HCT116 (cell line): ENCODE data around the gene CLEC5A.

Source experiments
- CTCF ChIP-seq, 3 experiments: fragments of 200-600 bp in 1 of 3; sonication (generic) in 1 of 3; IDR thresholded peaks in 2 of 3; conservative IDR thresholded peaks in 1 of 3; 2 replicates each; pipeline ENCODE4 v1.5.1; 2012 to 2017; ENCODE audit warnings: low read depth in 2 of 3, low read length in 2 of 3, antibody characterized with exemption in 1 of 3, borderline replicate concordance in 1 of 3, control low read depth in 1 of 3, mild to moderate bottlenecking in 1 of 3, mixed read lengths in 1 of 3, mixed run types in 1 of 3, moderate library complexity in 1 of 3; ENCODE audit not compliant: insufficient read depth in 1 of 3
- JUND ChIP-seq: IDR thresholded peaks from 2 replicates; pipeline ENCODE4 v1.6.1; 2012
- POLR2A ChIP-seq: IDR thresholded peaks from 2 replicates; pipeline ENCODE4 v1.7.0; 2011; ENCODE audit warnings: borderline replicate concordance; ENCODE audit not compliant: insufficient read depth, insufficient read length; ENCODE audit errors: extremely low read depth
- TF ChIP-seq, protein P1 (sequence below): IDR thresholded peaks from 2 replicates; pipeline ENCODE4 v1.6.1; 2012; ENCODE audit warnings: low read depth

- TF ChIP-seq CTCF (IDR thresholded peaks at IDR 0.05 in 2 of 3, conservative IDR thresholded peaks at IDR 0.05 in 1 of 3; ENCODE audit: borderline replicate concordance in 1 of 3, insufficient read depth in 1 of 3, low read depth in 2 of 3, low read length in 2 of 3): no peak
- TF ChIP-seq POLR2A: no peak
- no peak for TF ChIP-seq JUND
- TF ChIP-seq, protein P1, sequence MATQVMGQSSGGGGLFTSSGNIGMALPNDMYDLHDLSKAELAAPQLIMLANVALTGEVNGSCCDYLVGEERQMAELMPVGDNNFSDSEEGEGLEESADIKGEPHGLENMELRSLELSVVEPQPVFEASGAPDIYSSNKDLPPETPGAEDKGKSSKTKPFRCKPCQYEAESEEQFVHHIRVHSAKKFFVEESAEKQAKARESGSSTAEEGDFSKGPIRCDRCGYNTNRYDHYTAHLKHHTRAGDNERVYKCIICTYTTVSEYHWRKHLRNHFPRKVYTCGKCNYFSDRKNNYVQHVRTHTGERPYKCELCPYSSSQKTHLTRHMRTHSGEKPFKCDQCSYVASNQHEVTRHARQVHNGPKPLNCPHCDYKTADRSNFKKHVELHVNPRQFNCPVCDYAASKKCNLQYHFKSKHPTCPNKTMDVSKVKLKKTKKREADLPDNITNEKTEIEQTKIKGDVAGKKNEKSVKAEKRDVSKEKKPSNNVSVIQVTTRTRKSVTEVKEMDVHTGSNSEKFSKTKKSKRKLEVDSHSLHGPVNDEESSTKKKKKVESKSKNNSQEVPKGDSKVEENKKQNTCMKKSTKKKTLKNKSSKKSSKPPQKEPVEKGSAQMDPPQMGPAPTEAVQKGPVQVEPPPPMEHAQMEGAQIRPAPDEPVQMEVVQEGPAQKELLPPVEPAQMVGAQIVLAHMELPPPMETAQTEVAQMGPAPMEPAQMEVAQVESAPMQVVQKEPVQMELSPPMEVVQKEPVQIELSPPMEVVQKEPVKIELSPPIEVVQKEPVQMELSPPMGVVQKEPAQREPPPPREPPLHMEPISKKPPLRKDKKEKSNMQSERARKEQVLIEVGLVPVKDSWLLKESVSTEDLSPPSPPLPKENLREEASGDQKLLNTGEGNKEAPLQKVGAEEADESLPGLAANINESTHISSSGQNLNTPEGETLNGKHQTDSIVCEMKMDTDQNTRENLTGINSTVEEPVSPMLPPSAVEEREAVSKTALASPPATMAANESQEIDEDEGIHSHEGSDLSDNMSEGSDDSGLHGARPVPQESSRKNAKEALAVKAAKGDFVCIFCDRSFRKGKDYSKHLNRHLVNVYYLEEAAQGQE: no peak
Observed at GRCh38 chr7:141992688-141993087, 45.9 kb upstream of the CLEC5A start.
